Thoracic aorta (tissue), 2 donors: ENCODE data around the gene PTPRM. TPM values are rescaled to one million over a fixed set of nuclear protein-coding genes. Genes with fewer than 3 reads are reported as not detected.

Experiments used
- ATAC-seq: fragments of 150-250 bp; one replicate; pipeline ENCODE4 v1.8.0; 2017; ENCODE audit warnings: low read depth; ENCODE audit not compliant: insufficient number of reproducible peaks, low FRiP score
- DNase-seq: peaks from one replicate; pipeline ENCODE4 v3.0.0-alpha.2; 2020; ENCODE audit warnings: low spot score
- H3K27ac ChIP-seq, 2 donors: fragments of 200-600 bp; sonication (generic); 1 replicate in 1 of 2; 2 replicates in 1 of 2; pipeline ENCODE4 v1.5.1; 2016; ENCODE audit warnings: mild to moderate bottlenecking in 2 of 2, moderate library complexity in 2 of 2
- H3K27me3 ChIP-seq: fragments of 200-600 bp; sonication (generic); replicated peaks from 2 replicates; pipeline ENCODE4 v1.6.0; 2016; ENCODE audit warnings: mild to moderate bottlenecking; ENCODE audit not compliant: insufficient read depth
- H3K36me3 ChIP-seq: fragments of 200-600 bp; sonication (generic); one replicate; pipeline ENCODE4 v1.5.1; 2016
- H3K4me1 ChIP-seq, 2 donors: fragments of 200-600 bp; sonication (generic); 1 replicate in 1 of 2; 2 replicates in 1 of 2; pipeline versions ENCODE4 v1.5.1 to v1.6.0; 2016; ENCODE audit warnings: low read depth in 2 of 2, mild to moderate bottlenecking in 1 of 2; ENCODE audit not compliant: control insufficient read depth in 1 of 2
- H3K4me3 ChIP-seq: fragments of 200-600 bp; sonication (generic); 2 replicates; pipeline ENCODE4 v1.5.1; 2016; ENCODE audit warnings: mild to moderate bottlenecking
- H3K9me3 ChIP-seq: fragments of 200-600 bp; sonication (generic); 2 replicates; pipeline ENCODE4 v1.5.1; 2016
- CTCF ChIP-seq: fragments of 200-600 bp; sonication (generic); IDR thresholded peaks from one replicate; pipeline ENCODE4 v1.5.1; 2019; ENCODE audit warnings: antibody characterized with exemption
- total RNA-seq, 2 donors: library from RNA; depleted of rRNA; stranded (reverse); fragments of >200 nt; gene quantifications; one replicate each; pipeline versions ENCODE4 v1.1.0 to v1.2.3, GENCODE V29; 2016

Gene PTPRM
- total RNA-seq, 2 donors from 2014 or later = 90.3 to 102 TPM

GRCh38 chr18:8260319-8260718, 693.2 kb downstream of the PTPRM start:
- H3K4me3 ChIP-seq = no peak overlapping the region
- H3K27ac ChIP-seq = no peak overlapping the region
- H3K27me3 ChIP-seq = no peaks in the 10 kb centered on the region
- no peaks in the 10 kb centered on the region for H3K36me3 ChIP-seq
- TF ChIP-seq CTCF = no peak
- H3K4me1 ChIP-seq = no peaks in the 10 kb centered on the region
- no peak for ATAC-seq
- no peaks in the 10 kb centered on the region for H3K9me3 ChIP-seq
- DNase-seq = no peak

- no peak overlapping the region for H3K27ac ChIP-seq
- H3K9me3 ChIP-seq = no peaks in the 10 kb centered on the region
- H3K36me3 ChIP-seq = no peaks in the 10 kb centered on the region
- no peak overlapping the region for H3K4me3 ChIP-seq
- H3K4me1 ChIP-seq = no peaks in the 10 kb centered on the region
- ATAC-seq = no peak
- DNase-seq = no peak
- TF ChIP-seq CTCF = no peak
- H3K27me3 ChIP-seq = no peaks in the 10 kb centered on the region
Observed at GRCh38 chr18:8260827-8261226, 693.7 kb downstream of the PTPRM start.

GRCh38 chr18:8261651-8262091, 694.6 kb downstream of the PTPRM start:
- H3K27me3 ChIP-seq = no peaks in the 10 kb centered on the region
- no peak overlapping the region for H3K27ac ChIP-seq
- no peak for DNase-seq
- TF ChIP-seq CTCF = no peak
- H3K36me3 ChIP-seq = no peaks in the 10 kb centered on the region
- no peak for ATAC-seq
- H3K9me3 ChIP-seq = no peaks in the 10 kb centered on the region
- H3K4me1 ChIP-seq = no peaks in the 10 kb centered on the region
- no peak overlapping the region for H3K4me3 ChIP-seq

- DNase-seq (no peak), ATAC-seq (no peak)
- TF ChIP-seq CTCF = no peak
- Histone ChIP-seq H3K9me3 (no peaks in the 10 kb centered on the region), H3K27ac (no peak overlapping the region), H3K27me3 (no peaks in the 10 kb centered on the region), H3K36me3 (no peaks in the 10 kb centered on the region), H3K4me3 (no peak overlapping the region), H3K4me1 (no peaks in the 10 kb centered on the region)
Observed at GRCh38 chr18:8262221-8262620, 695.1 kb downstream of the PTPRM start.

GRCh38 chr18:8264116-8264515, 697.0 kb downstream of the PTPRM start:
- no peak overlapping the region for H3K4me3 ChIP-seq
- no peak overlapping the region for H3K27ac ChIP-seq
- no peaks in the 10 kb centered on the region for H3K27me3 ChIP-seq
- DNase-seq (no peak), ATAC-seq (no peak)
- TF ChIP-seq CTCF = no peak
- no peaks in the 10 kb centered on the region for H3K9me3 ChIP-seq
- no peaks in the 10 kb centered on the region for H3K4me1 ChIP-seq
- no peaks in the 10 kb centered on the region for H3K36me3 ChIP-seq
